Measurements from ENCODE around the gene SGF29.
"Not testable (repeated sequence)": the region's sequence is repeated elsewhere in the genome, so short reads cannot be mapped to it uniquely, and the experiment has no call there.

SGF29 gene

GRCh38 chr16:28617874-28618273, 64.2 kb downstream of the SGF29 start:
- Histone ChIP-seq H4K20me1 (ENCODE audit: low read depth, low read length) (no peaks in the 10 kb centered on the region), H3K36me3 (ENCODE audit: low read length) (no peaks in the 10 kb centered on the region), H2AFZ (ENCODE audit: low read depth, low read length, severe bottlenecking) (no peak overlapping the region), H3K27ac (ENCODE audit: low read depth, low read length) (no peak overlapping the region), H3K4me2 (ENCODE audit: low read depth, low read length, poor library complexity, severe bottlenecking) (peak overlapping the region; percentile 25), H3K9ac (ENCODE audit: low read length) (no peak overlapping the region), H3K27me3 (ENCODE audit: low read length) (no peaks in the 10 kb centered on the region), H3K9me3 (ENCODE audit: insufficient read depth, low read length) (no peaks in the 10 kb centered on the region), H3K79me2 (ENCODE audit: insufficient read depth, low read length) (no peaks in the 10 kb centered on the region), H3K4me3 (ENCODE audit: insufficient read depth, low read length, poor library complexity, severe bottlenecking) (no peak overlapping the region), H3F3A (ENCODE audit: insufficient read depth) (no peaks in the 10 kb centered on the region), H3K9me2 (replicated peaks; ENCODE audit: insufficient read depth, low read length) (no peaks in the 10 kb centered on the region)
- no peak for TF ChIP-seq CTCF (IDR thresholded peaks at IDR 0.05; ENCODE audit: insufficient read depth, low read length, poor library complexity, severe bottlenecking)
- TF ChIP-seq EZH2phosphoT487 (conservative IDR thresholded peaks at IDR 0.05; ENCODE audit: low read length), result no peak

DNA sequence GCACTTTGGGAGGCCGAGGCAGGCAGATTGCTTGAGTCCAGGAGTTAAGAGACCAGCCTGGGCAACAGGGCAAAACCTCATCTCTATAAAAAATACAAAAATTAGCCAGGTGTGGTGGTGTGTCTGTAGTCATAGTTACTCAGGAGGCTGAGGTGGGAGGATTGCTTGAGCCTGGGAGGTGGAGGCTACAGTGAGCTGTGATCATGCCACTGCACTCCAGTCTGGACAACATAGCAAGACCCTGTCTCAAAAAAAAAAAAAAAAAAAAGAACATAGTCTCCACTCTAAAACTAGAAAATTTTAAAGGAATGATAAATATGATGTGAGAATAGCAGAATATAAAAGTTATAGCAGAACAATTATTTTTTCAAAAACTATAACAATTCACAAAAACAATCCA, 66.6 kb downstream of the SGF29 start:
- H3K9ac ChIP-seq (ENCODE audit: low read length); H3K9me2 ChIP-seq (replicated peaks; ENCODE audit: insufficient read depth, low read length); H3K79me2 ChIP-seq (ENCODE audit: insufficient read depth, low read length); H3K27ac ChIP-seq (ENCODE audit: low read depth, low read length); H3F3A ChIP-seq (ENCODE audit: insufficient read depth); H3K36me3 ChIP-seq (ENCODE audit: low read length); H2AFZ ChIP-seq (ENCODE audit: low read depth, low read length, severe bottlenecking); H3K4me2 ChIP-seq (ENCODE audit: low read depth, low read length, poor library complexity, severe bottlenecking); H4K20me1 ChIP-seq (ENCODE audit: low read depth, low read length); H3K4me3 ChIP-seq (ENCODE audit: insufficient read depth, low read length, poor library complexity, severe bottlenecking); H3K9me3 ChIP-seq (ENCODE audit: insufficient read depth, low read length); H3K27me3 ChIP-seq (ENCODE audit: low read length): not testable (repeated sequence)

- H3K27me3 ChIP-seq (ENCODE audit: low read length), result no peaks in the 10 kb centered on the region
- TF ChIP-seq CTCF (IDR thresholded peaks at IDR 0.05; ENCODE audit: insufficient read depth, low read length, poor library complexity, severe bottlenecking), result no peak
- no peak for TF ChIP-seq EZH2phosphoT487 (conservative IDR thresholded peaks at IDR 0.05; ENCODE audit: low read length)
- no peaks in the 10 kb centered on the region for H3K9me2 ChIP-seq (replicated peaks; ENCODE audit: insufficient read depth, low read length)
- H3K4me2 ChIP-seq (ENCODE audit: low read depth, low read length, poor library complexity, severe bottlenecking), result no peak overlapping the region
- H3K36me3 ChIP-seq (ENCODE audit: low read length), result no peaks in the 10 kb centered on the region
- no peak overlapping the region for H3K9ac ChIP-seq (ENCODE audit: low read length)
- no peak overlapping the region for H2AFZ ChIP-seq (ENCODE audit: low read depth, low read length, severe bottlenecking)
- no peak overlapping the region for H3K27ac ChIP-seq (ENCODE audit: low read depth, low read length)
- no peaks in the 10 kb centered on the region for H4K20me1 ChIP-seq (ENCODE audit: low read depth, low read length)
- no peaks in the 10 kb centered on the region for H3K9me3 ChIP-seq (ENCODE audit: insufficient read depth, low read length)
- H3K4me3 ChIP-seq (ENCODE audit: insufficient read depth, low read length, poor library complexity, severe bottlenecking), result no peak overlapping the region
- H3F3A ChIP-seq (ENCODE audit: insufficient read depth), result no peaks in the 10 kb centered on the region
- no peaks in the 10 kb centered on the region for H3K79me2 ChIP-seq (ENCODE audit: insufficient read depth, low read length)
These were observed 67.9 kb downstream of the SGF29 start for GRCh38 chr16:28621481-28622155.

DNA sequence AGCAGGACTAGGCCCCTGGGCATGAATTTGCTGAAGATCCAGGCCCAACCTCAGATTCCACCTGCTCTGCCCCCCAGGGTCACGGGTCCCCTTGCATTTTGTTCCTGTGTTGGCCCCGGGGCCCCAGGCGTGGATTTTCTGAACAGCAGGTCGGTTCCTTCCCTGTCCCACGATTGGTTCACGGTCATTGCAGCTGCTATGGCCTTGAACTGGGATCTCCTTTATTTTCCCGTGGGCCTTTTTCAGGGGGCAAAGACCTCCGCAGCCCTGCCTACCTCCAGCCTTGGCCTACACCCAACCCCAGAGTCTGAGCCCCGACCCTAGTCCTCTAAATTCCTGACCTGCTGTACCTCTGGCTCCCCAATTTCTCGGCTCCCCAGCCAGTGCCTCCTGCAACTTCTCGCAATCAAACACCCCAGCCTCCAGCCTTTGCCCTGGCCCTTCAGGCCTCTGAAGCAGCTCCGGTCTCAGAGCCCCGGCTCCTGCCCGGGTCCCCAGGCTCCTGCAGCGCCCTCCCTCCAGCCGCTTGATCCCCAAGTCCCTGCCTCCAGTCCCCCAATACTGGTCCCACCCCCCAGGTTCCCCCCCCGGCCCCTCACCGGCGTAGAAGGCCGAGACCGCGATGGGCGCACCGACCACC, 68.9 kb downstream of the SGF29 start:
- H3K27me3 ChIP-seq (ENCODE audit: low read length); H3F3A ChIP-seq (ENCODE audit: insufficient read depth); H4K20me1 ChIP-seq (ENCODE audit: low read depth, low read length); H3K9ac ChIP-seq (ENCODE audit: low read length); H3K27ac ChIP-seq (ENCODE audit: low read depth, low read length); H3K36me3 ChIP-seq (ENCODE audit: low read length); H3K79me2 ChIP-seq (ENCODE audit: insufficient read depth, low read length); H3K9me3 ChIP-seq (ENCODE audit: insufficient read depth, low read length); H3K4me3 ChIP-seq (ENCODE audit: insufficient read depth, low read length, poor library complexity, severe bottlenecking); H2AFZ ChIP-seq (ENCODE audit: low read depth, low read length, severe bottlenecking); H3K9me2 ChIP-seq (replicated peaks; ENCODE audit: insufficient read depth, low read length): not testable (repeated sequence)
- peak overlapping the region; percentile 28 for H3K4me2 ChIP-seq (ENCODE audit: low read depth, low read length, poor library complexity, severe bottlenecking)

Measured in SU-DHL-6 (cell line).